ENCODE measurements around the gene ZNF277.

The ZNF277 gene

GRCh38 chr7:112206238-112206990 lies at the start of gene ZNF277, which contains the start of gene DOCK4:
Gene ZNF277, plus strand, starts transcription at chr7:112206695. Its CDS starts 22 bp downstream, at chr7:112206717.
Gene DOCK4, minus strand, starts transcription at chr7:112206399. Its CDS starts 261 bp downstream, at chr7:112206138.
- DNase-seq: peak; percentile 97 to 99

- DNase-seq: no peak
These were observed 49.4 kb upstream of the ZNF277 start for GRCh38 chr7:112157072-112157471.

- no peak for DNase-seq
These were observed 47.1 kb upstream of the ZNF277 start for GRCh38 chr7:112159351-112159750.

GRCh38 chr7:112160130-112160770 lies 46.2 kb upstream of the ZNF277 start:
- no peak for DNase-seq

GRCh38 chr7:112160771-112161150 lies 45.7 kb upstream of the ZNF277 start:
- DNase-seq: no peak

GRCh38 chr7:112161253-112162141 lies 45.0 kb upstream of the ZNF277 start:
- DNase-seq: no peak

GRCh38 chr7:112162142-112162766 lies 44.2 kb upstream of the ZNF277 start:
- DNase-seq: no peak

- no peak for DNase-seq
These were observed 43.5 kb upstream of the ZNF277 start for GRCh38 chr7:112162784-112163506.

GRCh38 chr7:112167147-112167546 lies 39.3 kb upstream of the ZNF277 start:
- no peak for DNase-seq

- DNase-seq: no peak
These were observed 37.6 kb upstream of the ZNF277 start for GRCh38 chr7:112168915-112169314.

GRCh38 chr7:112171673-112172072 lies 34.8 kb upstream of the ZNF277 start:
- DNase-seq: no peak

- DNase-seq: no peak
These were observed 33.5 kb upstream of the ZNF277 start for GRCh38 chr7:112172870-112173567.

GRCh38 chr7:112173568-112173905 lies 33.0 kb upstream of the ZNF277 start:
- no peak for DNase-seq

GRCh38 chr7:112174192-112174591 lies 32.3 kb upstream of the ZNF277 start:
- no peak for DNase-seq

GRCh38 chr7:112176241-112176640 lies 30.3 kb upstream of the ZNF277 start:
- DNase-seq: no peak

GRCh38 chr7:112176693-112177415 lies 29.6 kb upstream of the ZNF277 start:
- DNase-seq: no peak

GRCh38 chr7:112180223-112180622 lies 26.3 kb upstream of the ZNF277 start:
- no peak for DNase-seq

- DNase-seq: no peak
These were observed 23.7 kb upstream of the ZNF277 start for GRCh38 chr7:112182749-112183148.

- DNase-seq: no peak
These were observed 23.2 kb upstream of the ZNF277 start for GRCh38 chr7:112183266-112183665.

- DNase-seq: no peak
These were observed 22.0 kb upstream of the ZNF277 start for GRCh38 chr7:112184455-112184854.
